Right atrium auricular region (tissue), 2 donors: ENCODE data around the gene EVPLL. TPM values are rescaled to one million over a fixed set of nuclear protein-coding genes. Genes with fewer than 3 reads are reported as not detected.

Experiments used
- microRNA-seq, 2 donors: library from miRNA; unstranded; fragments of <30 nt; microRNA quantifications; one replicate each; pipeline ENCODE4, GENCODE V29; 2016 to 2017; ENCODE audit warnings: borderline number of aligned reads in 2 of 2, borderline replicate concordance in 1 of 2
- total RNA-seq, 2 donors: library from RNA; depleted of rRNA; stranded (reverse); fragments of >200 nt; gene quantifications; one replicate each; pipeline ENCODE4 v1.1.0, GENCODE V29; 2016

The EVPLL gene
- total RNA-seq, 2 donors from 2014 or later, result not detected

Small RNA genes lying within 50 kb of the gene (microRNA-seq; reads per million reads assigned to microRNA genes)
- 0 reads per million in 2 donors for gene MIR6778

Other genes starting within 250 kb of the EVPLL start
- 100 to 1,000 TPM; 177 to 193 TPM for gene ALKBH5, start 193.9 kb upstream of the EVPLL start, total RNA-seq
- 10 to 100 TPM; 12.6 to 16.7 TPM for gene LLGL1, start 152.1 kb upstream of the EVPLL start, total RNA-seq
- gene FLII, start 119.0 kb upstream of the EVPLL start, total RNA-seq, result 100 to 1,000 TPM; 232 to 306 TPM
- gene MIEF2, start 117.1 kb upstream of the EVPLL start, total RNA-seq, result 10 to 100 TPM; 14.1 to 20.2 TPM
- gene TOP3A, start 62.8 kb upstream of the EVPLL start, total RNA-seq, result 10 to 100 TPM; 12.6 to 18.8 TPM
- gene SMCR8, start 62.5 kb upstream of the EVPLL start, total RNA-seq, result 10 to 100 TPM; 11.1 to 11.4 TPM
- 1 to 10 TPM; 5.1 to 8.5 TPM for gene SHMT1, start 14.2 kb upstream of the EVPLL start, total RNA-seq
- gene LGALS9C, start 99.0 kb downstream of the EVPLL start, total RNA-seq, result not detected